ENCODE data around the gene TRPC6.

Gene TRPC6

GRCh38 chr11:101583251-101584128 is at the start of gene TRPC6:
Gene TRPC6, minus strand, starts transcription at chr11:101584007. Its CDS starts 504 bp downstream, at chr11:101583503.
- peak; percentile 23 for DNase-seq (ENCODE audit: low spot score)

GRCh38 chr11:101620026-101620425 is 36.2 kb upstream of the TRPC6 start:
- no peak for DNase-seq (ENCODE audit: low spot score)

GRCh38 chr11:101618709-101619108 is 34.9 kb upstream of the TRPC6 start:
- no peak for DNase-seq (ENCODE audit: low spot score)

- no peak for DNase-seq (ENCODE audit: low spot score)
Observed at GRCh38 chr11:101617735-101618332, 34.0 kb upstream of the TRPC6 start.

GRCh38 chr11:101612481-101612880 is 28.7 kb upstream of the TRPC6 start:
- no peak for DNase-seq (ENCODE audit: low spot score)

- DNase-seq (ENCODE audit: low spot score): no peak
Observed at GRCh38 chr11:101600924-101601323, 17.1 kb upstream of the TRPC6 start.

- no peak for DNase-seq (ENCODE audit: low spot score)
Observed at GRCh38 chr11:101586965-101587364, 3.2 kb upstream of the TRPC6 start.

GRCh38 chr11:101584655-101585054 is 848 bp upstream of the TRPC6 start:
- DNase-seq (ENCODE audit: low spot score): no peak

- DNase-seq (ENCODE audit: low spot score): no peak
Observed at GRCh38 chr11:101584129-101584515, 315 bp upstream of the TRPC6 start.

GRCh38 chr11:101582989-101583250 is 887 bp downstream of the TRPC6 start:
- DNase-seq (ENCODE audit: low spot score): no peak

- DNase-seq (ENCODE audit: low spot score): peak; percentile 5
Observed at GRCh38 chr11:101582236-101582988, 1.4 kb downstream of the TRPC6 start.

GRCh38 chr11:101577461-101577860 is 6.3 kb downstream of the TRPC6 start:
- no peak for DNase-seq (ENCODE audit: low spot score)

- no peak for DNase-seq (ENCODE audit: low spot score)
Observed at GRCh38 chr11:101576456-101576855, 7.4 kb downstream of the TRPC6 start.

GRCh38 chr11:101574886-101575285 is 8.9 kb downstream of the TRPC6 start:
- no peak for DNase-seq (ENCODE audit: low spot score)

GRCh38 chr11:101567071-101567470 is 16.7 kb downstream of the TRPC6 start:
- no peak for DNase-seq (ENCODE audit: low spot score)

GRCh38 chr11:101566626-101567025 is 17.2 kb downstream of the TRPC6 start:
- DNase-seq (ENCODE audit: low spot score): no peak

GRCh38 chr11:101563166-101563565 is 20.6 kb downstream of the TRPC6 start:
- DNase-seq (ENCODE audit: low spot score): no peak

- DNase-seq (ENCODE audit: low spot score): no peak
Observed at GRCh38 chr11:101555366-101555765, 28.4 kb downstream of the TRPC6 start.

GRCh38 chr11:101553891-101554292 is 29.9 kb downstream of the TRPC6 start:
- DNase-seq (ENCODE audit: low spot score): no peak

- DNase-seq (ENCODE audit: low spot score): no peak
Observed at GRCh38 chr11:101552888-101553287, 30.9 kb downstream of the TRPC6 start.

- DNase-seq (ENCODE audit: low spot score): no peak
Observed at GRCh38 chr11:101528541-101528940, 55.3 kb downstream of the TRPC6 start.

GRCh38 chr11:101523634-101524260 is 60.1 kb downstream of the TRPC6 start:
- no peak for DNase-seq (ENCODE audit: low spot score)

GRCh38 chr11:101523193-101523592 is 60.6 kb downstream of the TRPC6 start:
- no peak for DNase-seq (ENCODE audit: low spot score)
